GM23248 (cell line): Measurements from ENCODE around the gene BRD7.

Experiments
- EZH2 ChIP-seq: fragments of 200-600 bp; sonication (generic); IDR thresholded peaks from 2 replicates; pipeline ENCODE4 v1.6.1; 2018; ENCODE audit warnings: antibody characterized with exemption, mild to moderate bottlenecking; ENCODE audit not compliant: insufficient read depth, poor library complexity, severe bottlenecking
- EZH2phosphoT487 ChIP-seq: fragments of 200-600 bp; sonication (generic); IDR thresholded peaks from 2 replicates; pipeline ENCODE4 v1.6.1; 2018; ENCODE audit warnings: antibody characterized with exemption, moderate library complexity, mild to moderate bottlenecking, low read depth; ENCODE audit not compliant: insufficient read depth

DNA sequence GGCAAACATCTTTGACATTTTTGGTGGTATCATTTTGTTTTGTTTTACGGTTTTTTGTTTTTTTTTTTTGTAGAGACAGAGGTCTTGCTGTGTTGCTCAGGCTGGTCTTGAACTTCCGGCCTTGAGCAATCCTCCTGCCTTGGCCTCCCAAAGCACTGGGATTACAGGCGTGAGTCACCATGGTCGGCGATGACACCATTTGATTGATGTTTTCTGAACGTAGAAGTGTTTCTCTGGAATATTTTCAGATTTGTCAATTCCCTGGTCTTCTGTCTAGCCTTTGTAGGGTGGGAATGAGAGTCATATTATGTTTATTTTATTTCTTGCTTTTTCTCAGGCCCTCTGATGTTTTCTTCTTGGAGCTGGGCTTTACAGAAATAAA, 32.2 kb upstream of the BRD7 start:
- TF ChIP-seq EZH2 (no peak), EZH2phosphoT487 (no peak)
